ENCODE data around the gene CYP3A5. TPM values are rescaled to one million over a fixed set of nuclear protein-coding genes. Genes with fewer than 3 reads are reported as not detected.

The CYP3A5 gene
- polyA plus RNA-seq, 2 of the 4 experiments (the other 2 are of a cell fraction), result 2.3 to 9.7 TPM

DNA sequence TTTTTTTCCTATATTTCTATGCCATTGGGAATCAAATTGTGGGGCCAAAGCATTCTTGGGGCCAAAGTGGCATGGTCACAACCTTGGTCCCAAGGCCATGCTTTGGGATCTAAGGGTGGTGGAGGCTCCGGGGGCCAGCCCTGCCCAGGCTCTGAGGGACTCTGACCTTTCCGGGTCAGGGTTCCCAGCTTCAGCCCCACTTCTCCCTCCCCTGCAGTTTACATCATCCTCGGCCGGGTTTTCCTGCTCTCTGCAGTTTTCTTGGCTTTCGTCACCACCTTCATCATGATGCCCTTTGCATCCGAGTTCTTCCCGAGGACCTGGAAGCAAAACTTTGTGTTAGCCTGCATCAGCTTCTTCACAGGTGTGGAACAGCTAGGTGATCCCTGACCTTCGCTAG is 73.3 kb downstream of the CYP3A5 start:
- WGBS (ENCODE audit: missing lambda C conversion rate), result 83% methylated on average over 8 of the region's 8 CpGs
- POLR2A ChIA-PET, result no interaction called here
- CTCF ChIA-PET, result interaction anchor here (1.4 to 3.1 kb wide), 2 partner anchors 10 to 47 kb away, joined by 5 to 22 read pairs; partner anchors contain the start of gene ZSCAN25
- TF ChIP-seq, protein P1, sequence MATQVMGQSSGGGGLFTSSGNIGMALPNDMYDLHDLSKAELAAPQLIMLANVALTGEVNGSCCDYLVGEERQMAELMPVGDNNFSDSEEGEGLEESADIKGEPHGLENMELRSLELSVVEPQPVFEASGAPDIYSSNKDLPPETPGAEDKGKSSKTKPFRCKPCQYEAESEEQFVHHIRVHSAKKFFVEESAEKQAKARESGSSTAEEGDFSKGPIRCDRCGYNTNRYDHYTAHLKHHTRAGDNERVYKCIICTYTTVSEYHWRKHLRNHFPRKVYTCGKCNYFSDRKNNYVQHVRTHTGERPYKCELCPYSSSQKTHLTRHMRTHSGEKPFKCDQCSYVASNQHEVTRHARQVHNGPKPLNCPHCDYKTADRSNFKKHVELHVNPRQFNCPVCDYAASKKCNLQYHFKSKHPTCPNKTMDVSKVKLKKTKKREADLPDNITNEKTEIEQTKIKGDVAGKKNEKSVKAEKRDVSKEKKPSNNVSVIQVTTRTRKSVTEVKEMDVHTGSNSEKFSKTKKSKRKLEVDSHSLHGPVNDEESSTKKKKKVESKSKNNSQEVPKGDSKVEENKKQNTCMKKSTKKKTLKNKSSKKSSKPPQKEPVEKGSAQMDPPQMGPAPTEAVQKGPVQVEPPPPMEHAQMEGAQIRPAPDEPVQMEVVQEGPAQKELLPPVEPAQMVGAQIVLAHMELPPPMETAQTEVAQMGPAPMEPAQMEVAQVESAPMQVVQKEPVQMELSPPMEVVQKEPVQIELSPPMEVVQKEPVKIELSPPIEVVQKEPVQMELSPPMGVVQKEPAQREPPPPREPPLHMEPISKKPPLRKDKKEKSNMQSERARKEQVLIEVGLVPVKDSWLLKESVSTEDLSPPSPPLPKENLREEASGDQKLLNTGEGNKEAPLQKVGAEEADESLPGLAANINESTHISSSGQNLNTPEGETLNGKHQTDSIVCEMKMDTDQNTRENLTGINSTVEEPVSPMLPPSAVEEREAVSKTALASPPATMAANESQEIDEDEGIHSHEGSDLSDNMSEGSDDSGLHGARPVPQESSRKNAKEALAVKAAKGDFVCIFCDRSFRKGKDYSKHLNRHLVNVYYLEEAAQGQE (IDR thresholded peaks at IDR 0.05), result no peak
- TF ChIP-seq CBX2 (IDR thresholded peaks at IDR 0.05; ENCODE audit: borderline replicate concordance, low read depth), result no peak
- no peak for TF ChIP-seq ZNF302 (CRISPR knock-in tag; IDR thresholded peaks at IDR 0.05)
- no peak for TF ChIP-seq HOXB13 (CRISPR knock-in tag; IDR thresholded peaks at IDR 0.05; ENCODE audit: low read depth)
- no peak for TF ChIP-seq BHLHE40 (IDR thresholded peaks at IDR 0.05; ENCODE audit: low read depth, low read length)
- no peak for TF ChIP-seq RARB (CRISPR knock-in tag; IDR thresholded peaks at IDR 0.05)
- no peak for TF ChIP-seq NR3C1 (IDR thresholded peaks at IDR 0.05)
- no peak for TF ChIP-seq HOXA7 (CRISPR knock-in tag; IDR thresholded peaks at IDR 0.05)
- TF ChIP-seq POLR2A (IDR thresholded peaks at IDR 0.05; ENCODE audit: low read length), result no peak
- no peak for TF ChIP-seq NFE2L2 (conservative IDR thresholded peaks at IDR 0.05; ENCODE audit: low read length)
- TF ChIP-seq, protein P2, sequence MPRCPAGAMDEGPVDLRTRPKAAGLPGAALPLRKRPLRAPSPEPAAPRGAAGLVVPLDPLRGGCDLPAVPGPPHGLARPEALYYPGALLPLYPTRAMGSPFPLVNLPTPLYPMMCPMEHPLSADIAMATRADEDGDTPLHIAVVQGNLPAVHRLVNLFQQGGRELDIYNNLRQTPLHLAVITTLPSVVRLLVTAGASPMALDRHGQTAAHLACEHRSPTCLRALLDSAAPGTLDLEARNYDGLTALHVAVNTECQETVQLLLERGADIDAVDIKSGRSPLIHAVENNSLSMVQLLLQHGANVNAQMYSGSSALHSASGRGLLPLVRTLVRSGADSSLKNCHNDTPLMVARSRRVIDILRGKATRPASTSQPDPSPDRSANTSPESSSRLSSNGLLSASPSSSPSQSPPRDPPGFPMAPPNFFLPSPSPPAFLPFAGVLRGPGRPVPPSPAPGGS (IDR thresholded peaks at IDR 0.05), result no peak
- no peak for TF ChIP-seq HDAC2 (IDR thresholded peaks at IDR 0.05)
- TF ChIP-seq HEYL (CRISPR knock-in tag; IDR thresholded peaks at IDR 0.05), result no peak
- TF ChIP-seq PHF8 (IDR thresholded peaks at IDR 0.05; ENCODE audit: borderline replicate concordance, low read depth), result no peak
- TF ChIP-seq, protein P3, sequence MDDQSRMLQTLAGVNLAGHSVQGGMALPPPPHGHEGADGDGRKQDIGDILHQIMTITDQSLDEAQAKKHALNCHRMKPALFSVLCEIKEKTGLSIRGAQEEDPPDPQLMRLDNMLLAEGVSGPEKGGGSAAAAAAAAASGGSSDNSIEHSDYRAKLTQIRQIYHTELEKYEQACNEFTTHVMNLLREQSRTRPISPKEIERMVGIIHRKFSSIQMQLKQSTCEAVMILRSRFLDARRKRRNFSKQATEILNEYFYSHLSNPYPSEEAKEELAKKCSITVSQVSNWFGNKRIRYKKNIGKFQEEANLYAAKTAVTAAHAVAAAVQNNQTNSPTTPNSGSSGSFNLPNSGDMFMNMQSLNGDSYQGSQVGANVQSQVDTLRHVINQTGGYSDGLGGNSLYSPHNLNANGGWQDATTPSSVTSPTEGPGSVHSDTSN (IDR thresholded peaks at IDR 0.05), result no peak
- no peak for TF ChIP-seq JUN (IDR thresholded peaks at IDR 0.05)
- TF ChIP-seq, protein P4, sequence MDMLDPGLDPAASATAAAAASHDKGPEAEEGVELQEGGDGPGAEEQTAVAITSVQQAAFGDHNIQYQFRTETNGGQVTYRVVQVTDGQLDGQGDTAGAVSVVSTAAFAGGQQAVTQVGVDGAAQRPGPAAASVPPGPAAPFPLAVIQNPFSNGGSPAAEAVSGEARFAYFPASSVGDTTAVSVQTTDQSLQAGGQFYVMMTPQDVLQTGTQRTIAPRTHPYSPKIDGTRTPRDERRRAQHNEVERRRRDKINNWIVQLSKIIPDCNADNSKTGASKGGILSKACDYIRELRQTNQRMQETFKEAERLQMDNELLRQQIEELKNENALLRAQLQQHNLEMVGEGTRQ (IDR thresholded peaks at IDR 0.05), result no peak
- Histone ChIP-seq H3K4me1 (no peaks in the 10 kb centered on the region), H3K4me2 (no peak overlapping the region), H3K4me3 (no peak overlapping the region), H3K9me3 (no peaks in the 10 kb centered on the region), H3K27ac (no peak overlapping the region)
- DNase-seq (ENCODE audit: low read depth in 1 of 2, low spot score in 1 of 2) (no peak), FAIRE-seq (no peak), ATAC-seq (no peak)

DNA sequence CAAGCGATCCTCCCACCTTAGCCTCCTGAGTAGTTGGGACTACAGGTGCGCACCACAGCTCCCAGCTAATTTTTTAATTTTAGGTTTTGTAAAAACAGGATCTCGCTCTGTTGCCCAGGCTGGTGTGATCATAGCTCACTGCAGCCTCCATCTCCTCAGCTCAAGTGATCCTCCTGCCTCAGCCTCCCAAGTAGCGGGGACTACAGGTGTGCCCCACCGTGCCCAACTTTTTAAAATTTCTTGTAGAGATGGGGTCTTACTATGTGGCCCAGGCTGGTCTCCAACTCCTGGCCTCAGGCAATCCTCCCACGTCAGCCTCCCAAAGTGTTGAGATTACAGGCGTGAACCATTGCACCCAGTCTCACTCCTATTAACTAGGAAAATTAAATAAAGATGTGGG is 74.3 kb downstream of the CYP3A5 start:
- ChIA-PET CTCF (interaction anchor here (1.4 to 3.1 kb wide), 3 partner anchors 11 to 46 kb away, joined by 5 to 22 read pairs (median 11); partner anchors contain the start of gene ZSCAN25), POLR2A (no interaction called here)
- Histone ChIP-seq H3K4me2 (no peak overlapping the region), H3K4me1 (no peaks in the 10 kb centered on the region), H3K27ac (no peak overlapping the region), H3K4me3 (no peak overlapping the region), H3K9me3 (no peaks in the 10 kb centered on the region)
- 93% methylated on average over 7 of the region's 7 CpGs for WGBS (ENCODE audit: missing lambda C conversion rate)
- TF ChIP-seq POLR2A (IDR thresholded peaks at IDR 0.05; ENCODE audit: low read length), result no peak
- TF ChIP-seq HOXA7 (CRISPR knock-in tag; IDR thresholded peaks at IDR 0.05), result no peak
- TF ChIP-seq TFCP2L1 (CRISPR knock-in tag; IDR thresholded peaks at IDR 0.05), result no peak
- no peak for TF ChIP-seq ESRRA (IDR thresholded peaks at IDR 0.05; ENCODE audit: borderline replicate concordance, low read length)
- no peak for TF ChIP-seq MAFK (IDR thresholded peaks at IDR 0.05; ENCODE audit: partially characterized antibody)
- TF ChIP-seq NR3C1 (IDR thresholded peaks at IDR 0.05), result no peak
- TF ChIP-seq CHD2 (IDR thresholded peaks at IDR 0.05; ENCODE audit: low read length, partially characterized antibody), result no peak
- no peak for TF ChIP-seq KDM5A (IDR thresholded peaks at IDR 0.05)
- TF ChIP-seq MYC (IDR thresholded peaks at IDR 0.05; ENCODE audit: borderline replicate concordance, low read length), result no peak
- TF ChIP-seq PHF8 (IDR thresholded peaks at IDR 0.05; ENCODE audit: borderline replicate concordance, low read depth), result no peak
- TF ChIP-seq, protein P5, sequence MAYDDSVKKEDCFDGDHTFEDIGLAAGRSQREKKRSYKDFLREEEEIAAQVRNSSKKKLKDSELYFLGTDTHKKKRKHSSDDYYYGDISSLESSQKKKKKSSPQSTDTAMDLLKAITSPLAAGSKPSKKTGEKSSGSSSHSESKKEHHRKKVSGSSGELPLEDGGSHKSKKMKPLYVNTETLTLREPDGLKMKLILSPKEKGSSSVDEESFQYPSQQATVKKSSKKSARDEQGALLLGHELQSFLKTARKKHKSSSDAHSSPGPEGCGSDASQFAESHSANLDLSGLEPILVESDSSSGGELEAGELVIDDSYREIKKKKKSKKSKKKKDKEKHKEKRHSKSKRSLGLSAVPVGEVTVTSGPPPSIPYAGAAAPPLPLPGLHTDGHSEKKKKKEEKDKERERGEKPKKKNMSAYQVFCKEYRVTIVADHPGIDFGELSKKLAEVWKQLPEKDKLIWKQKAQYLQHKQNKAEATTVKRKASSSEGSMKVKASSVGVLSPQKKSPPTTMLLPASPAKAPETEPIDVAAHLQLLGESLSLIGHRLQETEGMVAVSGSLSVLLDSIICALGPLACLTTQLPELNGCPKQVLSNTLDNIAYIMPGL (CRISPR knock-in tag; IDR thresholded peaks at IDR 0.05; ENCODE audit: borderline replicate concordance), result no peak
- DNase-seq (ENCODE audit: low read depth in 1 of 2, low spot score in 1 of 2) (no peak), FAIRE-seq (no peak), ATAC-seq (no peak)

Data from A549 (cell line).